H1 (cell line): ENCODE measurements around the gene C1QTNF1. TPM values are rescaled to one million over a fixed set of nuclear protein-coding genes. Genes with fewer than 3 reads are reported as not detected.

Experiments used
- CTCF ChIA-PET: fragments of 300-600 bp; sonication (Branson Sonifier 250); formaldehyde crosslinking; loops from one replicate; lab custom pipeline; 2021; ENCODE audit not compliant: partially characterized antibody; lab: Charles Lee
- POLR2A ChIA-PET: fragments of 300-600 bp; sonication (Branson Sonifier 250); formaldehyde crosslinking; loops from one replicate; lab custom pipeline; 2021; ENCODE audit warnings: inconsistent platforms; ENCODE audit not compliant: partially characterized antibody; lab: Charles Lee
- DNase-seq, 2 experiments: peaks; one replicate each; pipeline versions ENCODE4 v3.0.0 to v3.0.0-alpha.2; 2010 to 2022; ENCODE audit warnings: low spot score in 2 of 2, low read depth in 1 of 2, mixed read lengths in 1 of 2
- FAIRE-seq: peaks from 2 replicates; lab custom pipeline; 2011; peaks lifted over from hg19 to GRCh38; lab: Jason Lieb, UNC
- H2AFZ ChIP-seq: 2 replicates; pipeline ENCODE4 v1.8.1; 2012; ENCODE audit warnings: low read length, inconsistent platforms
- H2AK5ac ChIP-seq: 2 replicates; pipeline ENCODE4 v1.6.1; 2013; ENCODE audit warnings: low read depth, low read length
- H2BK120ac ChIP-seq: replicated peaks from 2 replicates; pipeline ENCODE3; 2013; ENCODE audit warnings: low read depth, low read length, inconsistent platforms
- H2BK12ac ChIP-seq: 2 replicates; pipeline ENCODE4 v1.6.1; 2013; ENCODE audit warnings: low read depth, low read length
- H2BK15ac ChIP-seq: 2 replicates; pipeline ENCODE4 v1.6.1; 2013; ENCODE audit warnings: low read length
- H2BK20ac ChIP-seq: 2 replicates; pipeline ENCODE4 v1.6.1; 2013; ENCODE audit warnings: low read length
- H2BK5ac ChIP-seq: 2 replicates; pipeline ENCODE4 v1.6.1; 2013; ENCODE audit warnings: low read depth, low read length
- H3K14ac ChIP-seq: 2 replicates; pipeline ENCODE4 v1.6.1; 2013; ENCODE audit warnings: inconsistent platforms; ENCODE audit not compliant: insufficient read length
- H3K18ac ChIP-seq: 2 replicates; pipeline ENCODE4 v1.6.1; 2013; ENCODE audit warnings: low read length; ENCODE audit errors: extremely low read depth
- H3K23ac ChIP-seq: 2 replicates; pipeline ENCODE4 v1.6.1; 2013; ENCODE audit warnings: inconsistent platforms; ENCODE audit not compliant: insufficient read length
- H3K23me2 ChIP-seq: 2 replicates; pipeline ENCODE4 v1.6.1; 2013; ENCODE audit warnings: low read depth, low read length
- H3K27ac ChIP-seq: 2 replicates; pipeline ENCODE4 v1.6.1; 2011; ENCODE audit warnings: low read depth, low read length, inconsistent platforms
- H3K27me3 ChIP-seq, 4 experiments: replicated peaks in 1 of 4; 1 replicate in 1 of 4; 2 replicates in 3 of 4; pipeline versions ENCODE4 v1.6.1 to v1.8.1; 2011 to 2013; ENCODE audit warnings: low read length in 3 of 4, mild to moderate bottlenecking in 3 of 4, inconsistent platforms in 2 of 4, mixed read lengths in 2 of 4, moderate library complexity in 1 of 4; ENCODE audit not compliant: control insufficient read depth in 3 of 4, insufficient read depth in 3 of 4; ENCODE audit errors: extremely low read depth in 1 of 4
- H3K36me3 ChIP-seq, 4 experiments: 2 replicates each; pipeline versions ENCODE4 v1.6.1 to v1.8.1; 2011 to 2013; ENCODE audit warnings: mild to moderate bottlenecking in 4 of 4, low read length in 3 of 4, moderate library complexity in 2 of 4, control low read depth in 1 of 4, inconsistent platforms in 1 of 4; ENCODE audit not compliant: insufficient read depth in 4 of 4, control insufficient read depth in 2 of 4
- H3K4ac ChIP-seq: replicated peaks from 2 replicates; pipeline ENCODE3; 2013; ENCODE audit warnings: low read length, low read depth, mixed read lengths, inconsistent platforms; ENCODE audit not compliant: insufficient read length
- H3K4me1 ChIP-seq, 4 experiments: replicated peaks in 1 of 4; 1 replicate in 1 of 4; 2 replicates in 3 of 4; pipeline versions ENCODE4 v1.6.1 to v1.8.1; 2011 to 2013; ENCODE audit warnings: low read length in 3 of 4, inconsistent platforms in 2 of 4, mixed read lengths in 1 of 4; ENCODE audit not compliant: insufficient read depth in 4 of 4, control insufficient read depth in 3 of 4
- H3K4me2 ChIP-seq, 2 experiments: 2 replicates each; pipeline versions ENCODE4 v1.6.1 to v1.8.1; 2011 to 2013; ENCODE audit warnings: low read depth in 2 of 2, low read length in 2 of 2, control low read depth in 1 of 2, inconsistent platforms in 1 of 2, mild to moderate bottlenecking in 1 of 2; ENCODE audit not compliant: insufficient read depth in 1 of 2
- H3K4me3 ChIP-seq, 4 experiments: fragments of 200-600, 300-600 bp in 1 of 4; sonication (generic), shearing (Covaris generic), sonication (Bioruptor Twin) in 1 of 4; 2 replicates each; pipeline versions ENCODE4 v1.5.1 to v1.8.1; 2011 to 2016; ENCODE audit warnings: low read length in 4 of 4, low read depth in 3 of 4, control low read depth in 2 of 4, inconsistent platforms in 2 of 4, mild to moderate bottlenecking in 2 of 4, mixed read lengths in 1 of 4, moderate library complexity in 1 of 4; ENCODE audit not compliant: insufficient read depth in 2 of 4; ENCODE audit errors: extremely low read depth in 1 of 4
- H3K56ac ChIP-seq: replicated peaks from 2 replicates; pipeline ENCODE3; 2013; ENCODE audit warnings: low read depth, mild to moderate bottlenecking, mixed read lengths, low read length, inconsistent platforms; ENCODE audit not compliant: insufficient read length
- H3K79me1 ChIP-seq: 2 replicates; pipeline ENCODE4 v1.6.1; 2013; ENCODE audit warnings: low read depth, low read length, control low read depth
- H3K79me2 ChIP-seq, 2 experiments: 2 replicates each; pipeline versions ENCODE4 v1.6.1 to v1.8.1; 2012 to 2013; ENCODE audit warnings: low read length in 2 of 2, mild to moderate bottlenecking in 2 of 2, inconsistent platforms in 1 of 2; ENCODE audit not compliant: insufficient read depth in 2 of 2, control insufficient read depth in 1 of 2
- H3K9ac ChIP-seq, 4 experiments: replicated peaks in 1 of 4; 1 replicate in 1 of 4; 2 replicates in 3 of 4; pipeline versions ENCODE4 v1.6.1 to v1.8.1; 2011 to 2013; ENCODE audit warnings: low read depth in 3 of 4, low read length in 3 of 4, control low read depth in 2 of 4, mild to moderate bottlenecking in 2 of 4, moderate library complexity in 2 of 4, inconsistent platforms in 1 of 4; ENCODE audit errors: extremely low read depth in 1 of 4
- H3K9me3 ChIP-seq, 2 experiments: 2 replicates each; pipeline versions ENCODE4 v1.6.1 to v1.8.1; 2012 to 2013; ENCODE audit warnings: mild to moderate bottlenecking in 2 of 2, moderate library complexity in 2 of 2, control low read depth in 1 of 2, inconsistent platforms in 1 of 2, low read depth in 1 of 2, low read length in 1 of 2, mixed read lengths in 1 of 2; ENCODE audit not compliant: insufficient read depth in 2 of 2
- H4K20me1 ChIP-seq, 2 experiments: replicated peaks in 1 of 2; 2 replicates each; pipeline versions ENCODE3 to v1.8.1; 2011 to 2013; ENCODE audit warnings: inconsistent platforms in 2 of 2, low read length in 2 of 2, mild to moderate bottlenecking in 1 of 2; ENCODE audit not compliant: insufficient read depth in 2 of 2, control insufficient read depth in 1 of 2
- H4K5ac ChIP-seq: 2 replicates; pipeline ENCODE4 v1.6.1; 2013; ENCODE audit warnings: low read length, low read depth, mixed read lengths, inconsistent platforms; ENCODE audit not compliant: insufficient read length
- H4K8ac ChIP-seq: 2 replicates; pipeline ENCODE4 v1.8.0; 2013; ENCODE audit warnings: mild to moderate bottlenecking, moderate library complexity, low read length, inconsistent platforms; ENCODE audit not compliant: insufficient read depth; ENCODE audit errors: extremely low read depth
- H4K91ac ChIP-seq: replicated peaks from 2 replicates; pipeline ENCODE3; 2013; ENCODE audit warnings: low read length, mixed read lengths, inconsistent platforms; ENCODE audit not compliant: insufficient read length
- ATF2 ChIP-seq: IDR thresholded peaks from 2 replicates; pipeline ENCODE4 v1.6.1; 2012; ENCODE audit warnings: low read length, inconsistent platforms
- CEBPB ChIP-seq: IDR thresholded peaks from 2 replicates; pipeline ENCODE4 v1.6.1; 2012; ENCODE audit warnings: low read depth, low read length
- CTBP2 ChIP-seq: IDR thresholded peaks from 2 replicates; pipeline ENCODE4 v1.7.0; 2011; ENCODE audit warnings: borderline replicate concordance, mild to moderate bottlenecking, moderate library complexity, mixed read lengths, low read length; ENCODE audit not compliant: insufficient read depth, insufficient read length
- GTF2F1 ChIP-seq: IDR thresholded peaks from 2 replicates; pipeline ENCODE4 v1.6.1; 2012; ENCODE audit warnings: low read depth, low read length, improper control_type of control experiment, borderline replicate concordance
- TAF7 ChIP-seq: optimal IDR thresholded peaks from 2 replicates; pipeline ENCODE3; 2011; ENCODE audit warnings: low read depth, mild to moderate bottlenecking, inconsistent platforms, low read length, moderate library complexity, borderline replicate concordance
- WGBS, 2 experiments: shearing (Covaris generic) in 1 of 2; methylation state at CpG; one replicate each; pipeline versions ENCODE4 v1.1.6 to v1.1.7; 2013 to 2015; ENCODE audit warnings: low lambda C conversion rate in 2 of 2, mixed read lengths in 2 of 2, inconsistent platforms in 1 of 2, low coverage in 1 of 2, missing lambda C conversion rate in 1 of 2; ENCODE audit not compliant: insufficient replicate concordance in 2 of 2, insufficient coverage in 1 of 2, insufficient read length in 1 of 2; ENCODE audit errors: extremely low coverage in 1 of 2, missing lambda C conversion rate in 1 of 2; 5-methylcytosine and 5-hydroxymethylcytosine counted together
- polyA plus RNA-seq, 7 experiments: library from polyadenylated mRNA; depleted of rRNA in 3 of 7; stranded (reverse) in 5 of 7; unstranded in 2 of 7; fragments of >200 nt in 5 of 7; fragments of 200-250 nt in 2 of 7; gene quantifications; 1 replicate in 5 of 7; 2 replicates in 1 of 7; 4 replicates in 1 of 7; pipeline versions ENCODE4 v1.2.1 to v1.2.3, GENCODE V29; 2011 to 2013; ENCODE audit warnings: missing spikeins in 2 of 7, mixed read lengths in 2 of 7
- total RNA-seq: library from RNA; stranded (reverse); fragmentation: NEBNext Ultra II Directional; extraction: Animal tissue kit (Norgen Biotek cat#: 25700); gene quantifications from 2 replicates; pipeline ENCODE4 v1.2.1, GENCODE V29; 2021

The C1QTNF1 gene
- total and polyA plus RNA-seq, 2 of the 8 experiments (the other 6 are each of a cell fraction or from before 2014, with no cell fraction given), result 1.5 to 2.5 TPM

DNA sequence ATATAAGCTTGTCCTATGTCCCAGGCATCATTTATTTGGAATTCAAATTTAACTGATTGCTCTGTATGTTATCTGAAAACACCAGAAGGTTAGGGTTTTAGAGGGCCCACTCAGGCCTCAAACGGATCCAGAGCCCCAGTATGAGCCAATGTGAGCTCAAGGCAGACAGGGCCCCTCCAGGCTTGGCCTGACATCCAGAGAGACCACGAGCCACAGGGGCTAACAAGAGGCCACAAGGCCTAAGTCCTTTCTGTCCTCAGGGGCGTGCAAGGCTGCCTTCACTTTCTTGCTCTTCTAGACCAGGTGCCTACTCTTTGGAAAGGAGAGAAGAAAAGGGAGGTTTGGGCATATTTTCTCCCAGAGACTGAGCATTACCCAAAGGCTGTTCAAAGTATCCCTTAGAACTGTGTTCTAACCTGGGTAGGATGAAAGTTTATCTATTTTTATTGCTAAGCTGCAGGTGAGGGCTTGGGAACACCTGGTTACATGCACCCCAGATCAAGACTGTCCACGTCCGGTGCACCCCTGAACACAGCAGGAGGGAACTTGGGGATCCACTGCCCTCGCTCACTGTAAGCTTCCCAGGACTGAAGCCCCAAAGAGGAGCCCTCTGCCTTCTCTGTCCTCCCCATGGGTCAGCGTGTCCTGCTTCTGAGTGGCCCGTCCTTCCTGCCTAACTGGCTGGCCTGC, 49.2 kb downstream of the C1QTNF1 start:
- Histone ChIP-seq H2BK5ac (no peak overlapping the region), H3K18ac (no peak overlapping the region), H4K8ac (no peak overlapping the region), H2BK12ac (no peak overlapping the region), H3K23ac (no peak overlapping the region), H3K27ac (no peak overlapping the region), H2BK120ac (no peak overlapping the region), H3K79me2 (no peaks in the 10 kb centered on the region), H3K9me3 (no peaks in the 10 kb centered on the region), H4K91ac (no peak overlapping the region), H4K5ac (no peak overlapping the region), H3K4ac (no peak overlapping the region), H2AFZ (no peak overlapping the region), H2BK15ac (no peak overlapping the region; the same call in 1 of the 2 replicates), H3K14ac (no peak overlapping the region), H4K20me1 (no peaks in the 10 kb centered on the region), H3K4me3 (no peak overlapping the region), H3K56ac (no peak overlapping the region), H3K4me1 (no peaks in the 10 kb centered on the region), H2BK20ac (no peak overlapping the region), H3K27me3 (peaks cover 0 to 5% (median 0%) of the 10 kb centered on the region in 4 experiments; a peak in 4 of 7 replicates), H2AK5ac (no peak overlapping the region), H3K4me2 (no peak overlapping the region), H3K79me1 (no peaks in the 10 kb centered on the region), H3K9ac (no peak overlapping the region), H3K23me2 (peaks cover 6% of the 10 kb centered on the region; the same call in 1 of the 2 replicates), H3K36me3 (no peaks in the 10 kb centered on the region; a peak in 1 of 8 replicates)
- CTCF ChIA-PET, result interaction anchor here (0.6 to 3.2 kb wide), 14 partner anchors 9 to 1715 kb away, joined by 3 to 23 read pairs (median 4); no protein-coding TSS in a partner anchor
- TF ChIP-seq CTBP2 (no peak), TAF7 (no peak), CEBPB (no peak), GTF2F1 (no peak), ATF2 (no peak)
- DNase-seq, result no peak
- 91% methylated on average over 8 of the region's 8 CpGs; no CpG with 5 or more reads in 1 of the 2 experiments for WGBS, 2 experiments
- POLR2A ChIA-PET, result interaction anchor here (1.1 to 1.3 kb wide), 2 partner anchors 93 to 97 kb away, joined by 3 read pairs; partner anchors contain the start of gene LGALS3BP
- FAIRE-seq, result no peak
